NCI-H2171 treated with DMSO at 0.1 percent for 48 hours (cell line): ENCODE results near the gene ADGRL3.
"Not testable (repeated sequence)": the region's sequence is repeated elsewhere in the genome, so short reads cannot be mapped to it uniquely, and the experiment has no call there.

Source experiments
- DNase-seq: peaks from one replicate; lab custom pipeline; 2025; lab: John Stamatoyannopoulos, UW

The ADGRL3 gene

GRCh38 chr4:61909031-61909430, 708.9 kb downstream of the ADGRL3 start:
- no peak for DNase-seq

GRCh38 chr4:61911313-61911756, 711.2 kb downstream of the ADGRL3 start:
- DNase-seq, result no peak

GRCh38 chr4:61913619-61914018, 713.5 kb downstream of the ADGRL3 start:
- no peak for DNase-seq

- no peak for DNase-seq
Measured at GRCh38 chr4:61915501-61915900, 715.4 kb downstream of the ADGRL3 start.

GRCh38 chr4:61918507-61918906, 718.4 kb downstream of the ADGRL3 start:
- no peak for DNase-seq

GRCh38 chr4:61918987-61919386, 718.9 kb downstream of the ADGRL3 start:
- DNase-seq, result no peak

GRCh38 chr4:61919561-61919960, 719.4 kb downstream of the ADGRL3 start:
- DNase-seq, result no peak

- DNase-seq, result no peak
Measured at GRCh38 chr4:61921920-61922319, 721.8 kb downstream of the ADGRL3 start.

GRCh38 chr4:61922766-61923165, 722.6 kb downstream of the ADGRL3 start:
- no peak for DNase-seq

GRCh38 chr4:61923179-61923578, 723.1 kb downstream of the ADGRL3 start:
- DNase-seq, result no peak

- no peak for DNase-seq
Measured at GRCh38 chr4:61924131-61924530, 724.0 kb downstream of the ADGRL3 start.

- no peak for DNase-seq
Measured at GRCh38 chr4:61933527-61933926, 733.4 kb downstream of the ADGRL3 start.

- DNase-seq, result no peak
Measured at GRCh38 chr4:61934198-61934597, 734.1 kb downstream of the ADGRL3 start.

GRCh38 chr4:61938250-61938846, 738.2 kb downstream of the ADGRL3 start:
- DNase-seq, result no peak

GRCh38 chr4:61950625-61951024, 750.5 kb downstream of the ADGRL3 start:
- DNase-seq, result no peak

GRCh38 chr4:61953386-61953785, 753.3 kb downstream of the ADGRL3 start:
- no peak for DNase-seq

- no peak for DNase-seq
Measured at GRCh38 chr4:61958591-61958990, 758.5 kb downstream of the ADGRL3 start.

- DNase-seq, result no peak
Measured at GRCh38 chr4:61959087-61959486, 759.0 kb downstream of the ADGRL3 start.

GRCh38 chr4:61984260-61984909, 784.3 kb downstream of the ADGRL3 start:
- no peak for DNase-seq

GRCh38 chr4:61985426-61985825, 785.3 kb downstream of the ADGRL3 start:
- no peak for DNase-seq

- DNase-seq, result not testable (repeated sequence)
Measured at GRCh38 chr4:61986929-61987328, 786.8 kb downstream of the ADGRL3 start.

- DNase-seq, result peak; percentile 77
Measured at GRCh38 chr4:61992351-61992750, 792.2 kb downstream of the ADGRL3 start.

- DNase-seq, result no peak
Measured at GRCh38 chr4:61994036-61994435, 793.9 kb downstream of the ADGRL3 start.
